T follicular helper cell (primary cell): Measurements from ENCODE around the gene CEP85.

Source experiments
- DNase-seq: peaks from one replicate; pipeline ENCODE4 v3.0.0-alpha.2; 2020; ENCODE audit warnings: low read depth
- total RNA-seq, 2 experiments: gene quantifications; one replicate each; lab custom pipeline; 2026; lab: John Stamatoyannopoulos, UW

CEP85 gene
- 53.4 to 61.0 reads per million in 2 experiments for total RNA-seq

- peak; percentile 98 for DNase-seq
These were observed at the start of gene CEP85 for GRCh38 chr1:26233903-26234643. TSS of gene CEP85 (plus strand) at chr1:26234200. CDS start at chr1:26239784, 5,584 bp downstream.

- no peak for DNase-seq
These were observed 49.1 kb upstream of the CEP85 start for GRCh38 chr1:26184883-26185282.

GRCh38 chr1:26187882-26188281 is 46.1 kb upstream of the CEP85 start:
- no peak for DNase-seq

GRCh38 chr1:26188477-26188876 is 45.5 kb upstream of the CEP85 start:
- no peak for DNase-seq

- DNase-seq: no peak
These were observed 44.7 kb upstream of the CEP85 start for GRCh38 chr1:26189331-26189730.

GRCh38 chr1:26189751-26190275 is 44.2 kb upstream of the CEP85 start:
- DNase-seq: no peak

- DNase-seq: no peak
These were observed 43.5 kb upstream of the CEP85 start, which contains the start of gene CATSPER4 for GRCh38 chr1:26190373-26190987. TSS of gene CATSPER4 (plus strand) at chr1:26190602. CDS start at chr1:26190628, 26 bp downstream.

- DNase-seq: no peak
These were observed 42.3 kb upstream of the CEP85 start for GRCh38 chr1:26191739-26192138.

GRCh38 chr1:26195805-26196204 is 38.2 kb upstream of the CEP85 start:
- no peak for DNase-seq

- DNase-seq: no peak
These were observed 36.7 kb upstream of the CEP85 start for GRCh38 chr1:26197301-26197700.

- no peak for DNase-seq
These were observed 36.2 kb upstream of the CEP85 start for GRCh38 chr1:26197813-26198212.

GRCh38 chr1:26200413-26200812 is 33.6 kb upstream of the CEP85 start:
- no peak for DNase-seq

GRCh38 chr1:26203642-26204318 is 30.2 kb upstream of the CEP85 start:
- DNase-seq: no peak

GRCh38 chr1:26210147-26210870 is 23.7 kb upstream of the CEP85 start:
- DNase-seq: no peak

- no peak for DNase-seq
These were observed 21.3 kb upstream of the CEP85 start for GRCh38 chr1:26212726-26213125.

- no peak for DNase-seq
These were observed 20.6 kb upstream of the CEP85 start for GRCh38 chr1:26213335-26213905.

GRCh38 chr1:26215246-26215645 is 18.8 kb upstream of the CEP85 start:
- DNase-seq: no peak

- DNase-seq: no peak
These were observed 15.0 kb upstream of the CEP85 start for GRCh38 chr1:26218906-26219494.

GRCh38 chr1:26220199-26220912 is 13.6 kb upstream of the CEP85 start:
- DNase-seq: no peak

GRCh38 chr1:26221094-26221493 is 12.9 kb upstream of the CEP85 start:
- no peak for DNase-seq

- no peak for DNase-seq
These were observed 9.4 kb upstream of the CEP85 start for GRCh38 chr1:26224606-26225005.
